Testis (tissue), 3 donors: Measurements from ENCODE around the gene PDP2. TPM values are rescaled to one million over a fixed set of nuclear protein-coding genes. Genes with fewer than 3 reads are reported as not detected.

Source experiments
- DNase-seq: peaks from one replicate; pipeline ENCODE4 v3.0.0-alpha.2; 2019
- H3K27ac ChIP-seq, 2 donors: fragments of 200-600 bp; sonication (generic); one replicate each; pipeline ENCODE4 v1.5.1; 2019
- H3K27me3 ChIP-seq: fragments of 200-600 bp; sonication (generic); one replicate; pipeline ENCODE4 v1.5.1; 2019
- H3K36me3 ChIP-seq: fragments of 200-600 bp; sonication (generic); one replicate; pipeline ENCODE4 v1.5.1; 2017; ENCODE audit warnings: low read depth; ENCODE audit errors: missing control alignments
- H3K4me1 ChIP-seq: fragments of 200-600 bp; sonication (generic); one replicate; pipeline ENCODE4 v1.5.1; 2019
- H3K4me3 ChIP-seq, 2 donors: fragments of 200-600 bp; sonication (generic); one replicate each; pipeline ENCODE4 v1.5.1; 2017 to 2019
- H3K9me3 ChIP-seq: fragments of 200-600 bp; sonication (generic); one replicate; pipeline ENCODE4 v1.5.1; 2017
- CTCF ChIP-seq, 3 experiments: fragments of 450-650 bp in 2 of 3; fragments of 200-600 bp in 1 of 3; sonication (generic) in 1 of 3; IDR thresholded peaks; one replicate each; pipeline ENCODE4 v1.5.1; 2016 to 2019; ENCODE audit warnings: antibody characterized with exemption in 3 of 3, mild to moderate bottlenecking in 2 of 3, moderate library complexity in 1 of 3
- POLR2A ChIP-seq: fragments of 450-650 bp; IDR thresholded peaks from one replicate; pipeline ENCODE4 v1.6.1; 2017; ENCODE audit warnings: antibody characterized with exemption, mild to moderate bottlenecking, moderate library complexity
- WGBS, 2 donors: methylation state at CpG; one replicate each; pipeline ENCODE4 v1.1.5; 2018; 5-methylcytosine and 5-hydroxymethylcytosine counted together
- intact Hi-C: fragments of 100-400 bp; cut with DNase I; formaldehyde crosslinking; loops from one replicate; pipeline ENCODE4 v1.15.1; 2023; ENCODE audit warnings: low total_unique reads
- polyA plus RNA-seq: library from polyadenylated mRNA; stranded (reverse); fragments of 350-450 nt; fragmentation: Illumina TruSeq; extraction: RNeasy Lipid Tissue Mini Kit (QIAGEN cat#74804); gene quantifications from one replicate; pipeline ENCODE4 v1.2.3, GENCODE V29; 2014; ENCODE audit warnings: low read depth, low replicate concordance; ENCODE audit not compliant: insufficient read depth
- total RNA-seq, 2 donors: library from RNA; depleted of rRNA; stranded (reverse); fragments of >200 nt; gene quantifications; one replicate each; pipeline ENCODE4 v1.2.3, GENCODE V29; 2016

The PDP2 gene
- total and polyA plus RNA-seq, 3 donors from 2014 or later = 14.0 to 23.9 (median 22.9) TPM

GRCh38 chr16:66921729-66922450 lies 41.6 kb downstream of the PDP2 start:
- H3K4me1 ChIP-seq = peaks cover 39% of the 10 kb centered on the region
- DNase-seq = no peak
- H3K4me3 ChIP-seq = peak overlapping the region in 1 of 2 donors; percentile 29
- TF ChIP-seq POLR2A (no peak), CTCF (IDR thresholded peaks at IDR 0.05) (no peak)
- intact Hi-C loops = no loop called here
- WGBS, 2 donors = 72 to 80% methylated on average over 33 to 42 of the region's 42 CpGs
- H3K9me3 ChIP-seq = no peaks in the 10 kb centered on the region
- H3K36me3 ChIP-seq = no peaks in the 10 kb centered on the region
- H3K27ac ChIP-seq = peak overlapping the region in 1 of 2 donors; percentile 36
- no peaks in the 10 kb centered on the region for H3K27me3 ChIP-seq

GRCh38 chr16:66923247-66923731 lies 43.0 kb downstream of the PDP2 start:
- H3K36me3 ChIP-seq = no peaks in the 10 kb centered on the region
- no peaks in the 10 kb centered on the region for H3K27me3 ChIP-seq
- no peak for TF ChIP-seq CTCF (IDR thresholded peaks at IDR 0.05)
- TF ChIP-seq POLR2A = no peak
- intact Hi-C loops = no loop called here
- H3K4me3 ChIP-seq = no peak overlapping the region
- WGBS, 2 donors = 54 to 67% methylated on average over 18 of the region's 18 CpGs
- DNase-seq = peak; percentile 58
- H3K4me1 ChIP-seq = peaks cover 39% of the 10 kb centered on the region
- peak overlapping the region; percentile 51 to 65 for H3K27ac ChIP-seq
- H3K9me3 ChIP-seq = no peaks in the 10 kb centered on the region

DNA sequence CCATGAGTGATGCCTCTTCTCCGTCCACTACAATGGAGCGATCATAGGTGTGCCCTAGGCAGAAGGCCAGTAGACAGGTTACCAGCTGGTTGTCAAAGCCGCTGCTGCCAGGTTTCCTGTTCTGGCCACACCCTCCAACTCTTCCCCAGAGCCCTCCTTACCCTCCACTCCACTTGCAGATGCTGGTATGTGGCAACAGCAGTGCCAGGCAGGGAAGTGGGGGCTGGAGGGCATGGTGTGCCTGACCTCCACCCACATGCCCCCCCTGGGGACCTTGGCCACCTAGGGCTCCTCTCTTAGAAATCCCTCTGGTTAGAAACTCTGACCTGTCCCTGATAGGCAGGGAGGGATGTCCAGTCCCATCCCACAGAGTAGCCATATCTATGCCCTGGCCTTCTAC lies 43.6 kb downstream of the PDP2 start:
- peaks cover 39% of the 10 kb centered on the region for H3K4me1 ChIP-seq
- peak overlapping the region in 1 of 2 donors; percentile 51 for H3K27ac ChIP-seq
- TF ChIP-seq POLR2A (no peak), CTCF (IDR thresholded peaks at IDR 0.05) (no peak)
- H3K36me3 ChIP-seq = no peaks in the 10 kb centered on the region
- H3K9me3 ChIP-seq = no peaks in the 10 kb centered on the region
- intact Hi-C loops = no loop called here
- peak overlapping the region in 1 of 2 donors; percentile 53 for H3K4me3 ChIP-seq
- H3K27me3 ChIP-seq = no peaks in the 10 kb centered on the region
- 74% methylated on average over 3 of the region's 3 CpGs; no CpG with 5 or more reads in 1 of the 2 donors for WGBS, 2 donors
- no peak for DNase-seq

DNA sequence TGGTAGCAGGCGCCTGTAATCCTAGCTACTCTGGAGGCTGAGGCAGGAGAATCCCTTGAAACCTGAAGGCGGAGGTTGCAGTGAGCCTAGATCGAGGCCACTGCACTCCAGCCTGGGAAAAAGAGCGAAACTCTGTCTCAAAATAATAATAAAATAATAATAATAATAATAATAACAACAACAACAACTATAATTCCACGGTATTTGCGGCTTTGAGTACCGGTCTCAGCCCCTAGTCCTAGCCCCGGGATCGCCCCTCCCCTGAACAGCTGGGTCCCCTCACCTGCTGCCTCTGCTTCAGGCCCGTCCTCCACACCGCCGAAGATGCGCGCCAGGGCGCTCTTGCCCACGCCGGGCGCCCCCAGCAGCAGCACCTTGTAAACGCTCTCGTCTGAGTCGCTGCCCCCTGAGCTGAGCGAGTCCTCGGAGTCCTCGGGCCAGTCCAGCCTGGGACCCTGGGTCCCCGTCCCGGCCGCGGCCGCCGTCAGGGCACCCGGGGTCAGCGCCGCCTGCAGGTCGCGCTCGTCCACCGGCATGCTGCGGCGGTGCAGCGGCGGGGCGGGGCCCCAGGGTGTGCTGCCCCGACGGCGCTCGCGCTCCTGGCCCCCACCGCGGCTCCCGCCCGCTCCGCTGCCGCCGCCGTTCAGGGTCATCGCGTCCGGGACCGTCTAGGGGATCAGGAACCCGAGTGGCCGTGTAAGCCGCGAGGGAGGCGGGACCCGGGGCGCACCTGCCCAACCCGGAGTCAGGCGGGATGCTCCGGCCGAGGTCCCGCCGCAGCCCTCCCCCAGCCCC lies 44.4 kb downstream of the PDP2 start:
- intact Hi-C loops = no loop called here
- Histone ChIP-seq H3K4me1 (peaks cover 33% of the 10 kb centered on the region), H3K9me3 (no peaks in the 10 kb centered on the region), H3K27me3 (no peaks in the 10 kb centered on the region), H3K27ac (peak overlapping the region; percentile 67 to 71), H3K36me3 (no peaks in the 10 kb centered on the region), H3K4me3 (peak overlapping the region; percentile 53 to 71)
- WGBS, 2 donors = 9 to 19% methylated on average over 19 to 45 of the region's 72 CpGs
- peak; percentile 61 for DNase-seq
- peak; percentile 39 to 50 (median 43) for TF ChIP-seq CTCF (IDR thresholded peaks at IDR 0.05)
- no peak for TF ChIP-seq POLR2A
